Sigmoid colon (tissue), 7 donors: Measurements from ENCODE around the gene TUBGCP2. TPM values are rescaled to one million over a fixed set of nuclear protein-coding genes. Genes with fewer than 3 reads are reported as not detected.

Experiments used
- DNase-seq: peaks from one replicate; pipeline ENCODE4 v3.0.0-alpha.2; 2019
- H3K27ac ChIP-seq, 4 donors: fragments of 200-600 bp; sonication (generic); one replicate each; pipeline ENCODE4 v1.5.1; 2016 to 2019; ENCODE audit warnings: mild to moderate bottlenecking in 1 of 4
- H3K27me3 ChIP-seq, 3 donors: fragments of 200-600 bp; sonication (generic); one replicate each; pipeline ENCODE4 v1.5.1; 2019; ENCODE audit warnings: mild to moderate bottlenecking in 1 of 3
- H3K36me3 ChIP-seq, 4 donors: fragments of 200-600 bp; sonication (generic); one replicate each; pipeline ENCODE4 v1.5.1; 2016 to 2019
- H3K4me1 ChIP-seq, 4 donors: fragments of 200-600 bp; sonication (generic); one replicate each; pipeline ENCODE4 v1.5.1; 2017 to 2019
- H3K4me3 ChIP-seq, 4 donors: fragments of 200-600 bp; sonication (generic); one replicate each; pipeline ENCODE4 v1.5.1; 2017 to 2019; ENCODE audit warnings: mild to moderate bottlenecking in 2 of 4, moderate library complexity in 1 of 4
- H3K9me3 ChIP-seq, 4 donors: fragments of 200-600 bp in 3 of 4; sonication (generic) in 3 of 4; one replicate each; pipeline versions ENCODE4 v1.5.1 to v1.6.1; 2013 to 2019
- CTCF ChIP-seq, 4 experiments: fragments of 450-650 bp in 3 of 4; fragments of 200-600 bp in 1 of 4; IDR thresholded peaks; one replicate each; pipeline ENCODE4 v1.5.1; 2016 to 2019; ENCODE audit warnings: antibody characterized with exemption in 4 of 4, mild to moderate bottlenecking in 3 of 4, moderate library complexity in 2 of 4
- EP300 ChIP-seq, 4 donors: sonication (generic); formaldehyde crosslinking; IDR thresholded peaks; one replicate each; pipeline ENCODE4 v1.6.1; 2017; ENCODE audit warnings: antibody characterized with exemption in 4 of 4
- POLR2A ChIP-seq, 2 donors: fragments of 450-650 bp; IDR thresholded peaks; one replicate each; pipeline ENCODE4 v1.6.1; 2016; ENCODE audit warnings: antibody characterized with exemption in 2 of 2, mild to moderate bottlenecking in 2 of 2, moderate library complexity in 2 of 2
- POLR2AphosphoS5 ChIP-seq, 4 donors: sonication (generic); formaldehyde crosslinking; IDR thresholded peaks; one replicate each; pipeline ENCODE4 v1.6.1; 2017; ENCODE audit warnings: antibody characterized with exemption in 4 of 4
- WGBS, 2 donors: extraction: QIAGEN DNeasy Blood & Tissue Kit; methylation state at CpG; one replicate each; pipeline ENCODE4 v1.1.7; 2013; 5-methylcytosine and 5-hydroxymethylcytosine counted together
- intact Hi-C: fragments of 100-400 bp; cut with DNase I; formaldehyde crosslinking; loops from one replicate; pipeline ENCODE4 v1.15.1; 2023
- polyA plus RNA-seq, 3 donors: library from polyadenylated mRNA; stranded (reverse); fragments of 200-250 nt; gene quantifications; one replicate each; pipeline ENCODE4 v1.2.3, GENCODE V29; 2013
- total RNA-seq, 4 donors: library from RNA; depleted of rRNA; stranded (reverse); fragments of >200 nt; gene quantifications; one replicate each; pipeline ENCODE4 v1.1.0, GENCODE V29; 2016
- donor health status: healthy with polysubstance abuse.
- donor health status: Bipolar disorder and iron deficiency.
- donor health status: healthy.

TUBGCP2 gene
- total and polyA plus RNA-seq, 7 donors = 13.8 to 51.1 (median 27.2) TPM

- Histone ChIP-seq H3K36me3 (peaks cover 12 to 60% (median 42%) of the 10 kb centered on the region in 4 donors), H3K27ac (no peak overlapping the region)
Observed at GRCh38 chr10:133279326-133280226, 29.1 kb downstream of the TUBGCP2 start.

DNA sequence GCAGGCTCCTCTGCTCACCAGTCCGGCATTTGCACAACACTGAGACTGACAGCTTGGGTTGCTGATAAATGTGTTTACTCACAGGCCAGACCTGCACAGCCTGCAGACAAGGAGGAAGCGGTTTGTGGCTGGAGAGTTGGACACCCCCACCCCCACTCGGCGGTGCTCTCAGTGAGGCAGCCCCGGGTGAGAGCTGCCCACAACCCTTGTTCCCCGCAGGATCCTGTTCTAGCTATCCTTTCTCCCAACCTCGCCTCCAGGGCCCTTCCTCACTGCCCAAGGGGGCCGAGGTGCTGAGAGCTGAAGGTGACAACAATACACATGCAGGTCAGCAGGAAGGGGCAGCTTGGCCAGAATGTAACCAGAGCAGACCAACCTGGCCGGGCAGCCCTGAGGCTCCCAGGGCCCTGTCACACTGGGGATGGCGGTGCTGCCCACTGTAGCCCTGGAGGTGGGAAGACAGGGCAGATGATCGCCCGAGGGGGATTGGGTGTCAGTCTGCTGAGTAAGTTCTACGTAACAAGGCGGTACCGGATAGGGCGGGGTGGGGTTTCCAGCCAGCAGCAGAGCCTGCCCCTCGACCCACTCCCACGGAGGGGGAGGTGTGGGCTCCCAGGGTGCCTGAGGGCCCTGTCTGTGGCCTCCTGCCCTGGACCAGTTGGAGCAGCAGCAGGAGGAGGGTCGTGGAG is 30.0 kb downstream of the TUBGCP2 start:
- peaks cover 11 to 51% (median 34%) of the 10 kb centered on the region in 4 donors for H3K36me3 ChIP-seq
- H3K4me3 ChIP-seq = no peak overlapping the region
- H3K9me3 ChIP-seq = no peaks in the 10 kb centered on the region
- peaks cover 0 to 15% (median 10%) of the 10 kb centered on the region in 4 donors for H3K4me1 ChIP-seq
- TF ChIP-seq POLR2AphosphoS5 (IDR thresholded peaks at IDR 0.05) (no peak), CTCF (IDR thresholded peaks at IDR 0.05) (no peak), EP300 (IDR thresholded peaks at IDR 0.05) (no peak)
- peak overlapping the region in 1 of 4 donors; percentile 42 for H3K27ac ChIP-seq
- WGBS, 2 donors = 52 to 71% methylated on average over 19 of the region's 19 CpGs
- H3K27me3 ChIP-seq = peaks cover 17 to 29% (median 17%) of the 10 kb centered on the region in 3 donors
- no peak for DNase-seq
- intact Hi-C loops = no loop called here

More at GRCh38 chr10:133279326-133280226, 29.1 kb downstream of the TUBGCP2 start:
- H3K4me1 ChIP-seq = peaks cover 0 to 15% (median 10%) of the 10 kb centered on the region in 4 donors
- no peaks in the 10 kb centered on the region for H3K9me3 ChIP-seq
- TF ChIP-seq CTCF (IDR thresholded peaks at IDR 0.05) = no peak
- no peak for TF ChIP-seq POLR2A (IDR thresholded peaks at IDR 0.05)
- no peak for TF ChIP-seq POLR2AphosphoS5 (IDR thresholded peaks at IDR 0.05)
- TF ChIP-seq EP300 (IDR thresholded peaks at IDR 0.05) = no peak
- DNase-seq = no peak
- H3K27me3 ChIP-seq = peaks cover 17 to 29% (median 17%) of the 10 kb centered on the region in 3 donors
- 77 to 88% methylated on average over 24 of the region's 24 CpGs for WGBS, 2 donors
- intact Hi-C loops = no loop called here
- no peak overlapping the region for H3K4me3 ChIP-seq

DNA sequence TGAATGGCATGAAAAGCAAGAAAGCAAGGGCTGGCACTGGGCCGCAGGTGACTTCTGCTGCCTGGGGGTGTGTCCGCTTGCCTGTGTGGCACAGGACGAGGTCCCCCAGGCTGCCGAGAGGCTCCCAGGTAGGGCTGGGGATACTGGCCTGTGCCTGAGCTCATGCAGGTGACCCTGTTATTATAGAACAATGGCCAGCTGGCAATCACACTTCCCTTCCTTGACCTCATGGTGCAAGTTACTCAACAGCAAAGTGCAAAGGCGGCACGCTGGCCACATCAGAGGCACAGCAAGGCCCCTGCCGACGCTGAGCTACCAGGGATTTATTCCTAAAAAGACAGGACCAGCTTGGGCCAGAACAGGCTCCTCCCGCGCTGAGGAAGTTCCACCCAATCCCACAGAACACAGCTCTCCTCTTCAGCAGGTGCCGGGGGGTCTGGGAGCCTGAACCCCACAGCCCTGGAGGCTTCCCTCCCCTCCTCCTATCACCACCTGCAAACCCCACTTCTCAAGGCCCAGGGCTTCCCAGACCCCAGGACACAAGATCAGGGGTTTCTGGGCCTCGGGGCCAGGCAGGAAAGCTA is 30.6 kb downstream of the TUBGCP2 start:
- Histone ChIP-seq H3K27ac (peak overlapping the region in 1 of 4 donors; percentile 42), H3K4me3 (no peak overlapping the region), H3K36me3 (peaks cover 7 to 45% (median 27%) of the 10 kb centered on the region in 4 donors)

More for the DNA sequence above, 30.6 kb downstream of the TUBGCP2 start:
- 62 to 75% methylated on average over 12 of the region's 12 CpGs for WGBS, 2 donors
- DNase-seq = no peak
- TF ChIP-seq POLR2AphosphoS5 (IDR thresholded peaks at IDR 0.05) (no peak), POLR2A (IDR thresholded peaks at IDR 0.05) (no peak), CTCF (IDR thresholded peaks at IDR 0.05) (no peak), EP300 (IDR thresholded peaks at IDR 0.05) (no peak)
- H3K9me3 ChIP-seq = no peaks in the 10 kb centered on the region
- H3K27me3 ChIP-seq = peaks cover 17 to 29% (median 17%) of the 10 kb centered on the region in 3 donors
- H3K4me1 ChIP-seq = peaks cover 0 to 15% (median 10%) of the 10 kb centered on the region in 4 donors
- intact Hi-C loops = no loop called here
